H7 (cell line): ENCODE measurements around the gene DDX3X. TPM values are rescaled to one million over a fixed set of nuclear protein-coding genes. Genes with fewer than 3 reads are reported as not detected.
"Not testable (repeated sequence)": the region's sequence is repeated elsewhere in the genome, so short reads cannot be mapped to it uniquely, and the experiment has no call there.

ENCODE experiments used
- DNase-seq: peaks from one replicate; pipeline ENCODE4 v3.0.0; 2012
- H3K27me3 ChIP-seq: 2 replicates; pipeline ENCODE4 v1.6.0; 2011; ENCODE audit warnings: mild to moderate bottlenecking, low read length; ENCODE audit not compliant: control insufficient read depth, insufficient read depth
- H3K36me3 ChIP-seq: replicated peaks from 2 replicates; pipeline ENCODE4 v1.5.1; 2011; ENCODE audit warnings: low read length; ENCODE audit not compliant: control insufficient read depth, insufficient read depth
- H3K4me3 ChIP-seq: 2 replicates; pipeline ENCODE4 v1.5.1; 2011; ENCODE audit warnings: low read depth, mild to moderate bottlenecking, control low read depth, low read length, moderate library complexity; ENCODE audit not compliant: insufficient read depth
- total RNA-seq: library from RNA; depleted of rRNA; stranded (reverse); fragments of >200 nt; shearing (Covaris generic); gene quantifications from 2 replicates; pipeline ENCODE4 v1.2.3, GENCODE V29; 2014

Gene DDX3X
- total RNA-seq, 1 experiment from 2014 or later, result 186 TPM

- no peak for DNase-seq
- no peaks in the 10 kb centered on the region for H3K27me3 ChIP-seq
- no peak overlapping the region for H3K4me3 ChIP-seq
- H3K36me3 ChIP-seq, result no peaks in the 10 kb centered on the region
These were observed 19.1 kb upstream of the DDX3X start for GRCh38 chrX:41314881-41315280.

- not testable (repeated sequence) for H3K4me3 ChIP-seq, H3K27me3 ChIP-seq, H3K36me3 ChIP-seq, DNase-seq
These were observed 17.7 kb upstream of the DDX3X start for GRCh38 chrX:41316266-41316665.

- Histone ChIP-seq H3K27me3 (no peaks in the 10 kb centered on the region), H3K36me3 (no peaks in the 10 kb centered on the region), H3K4me3 (no peak overlapping the region)
- DNase-seq, result no peak
These were observed 16.3 kb upstream of the DDX3X start for GRCh38 chrX:41317477-41318208.

GRCh38 chrX:41320393-41320792 lies 13.6 kb upstream of the DDX3X start:
- Histone ChIP-seq H3K4me3 (no peak overlapping the region), H3K36me3 (no peaks in the 10 kb centered on the region), H3K27me3 (no peaks in the 10 kb centered on the region)
- DNase-seq, result no peak

- H3K36me3 ChIP-seq, result no peaks in the 10 kb centered on the region
- no peak for DNase-seq
- H3K27me3 ChIP-seq, result no peaks in the 10 kb centered on the region
- H3K4me3 ChIP-seq, result no peak overlapping the region
These were observed 10.9 kb upstream of the DDX3X start for GRCh38 chrX:41322821-41323603.

- DNase-seq, result no peak
- no peaks in the 10 kb centered on the region for H3K27me3 ChIP-seq
- no peak overlapping the region for H3K4me3 ChIP-seq
- H3K36me3 ChIP-seq, result no peaks in the 10 kb centered on the region
These were observed 7.5 kb upstream of the DDX3X start for GRCh38 chrX:41326431-41326830.

- Histone ChIP-seq H3K4me3 (no peak overlapping the region), H3K36me3 (no peaks in the 10 kb centered on the region), H3K27me3 (no peaks in the 10 kb centered on the region)
- DNase-seq, result no peak
These were observed 6.6 kb upstream of the DDX3X start for GRCh38 chrX:41327341-41327740.

- peak; percentile 43 for DNase-seq
- no peaks in the 10 kb centered on the region for H3K27me3 ChIP-seq
- no peaks in the 10 kb centered on the region for H3K36me3 ChIP-seq
- H3K4me3 ChIP-seq, result no peak overlapping the region
These were observed 4.9 kb upstream of the DDX3X start for GRCh38 chrX:41329101-41329500.

GRCh38 chrX:41332005-41332404 lies 2.0 kb upstream of the DDX3X start:
- Histone ChIP-seq H3K4me3 (peak overlapping the region; percentile 73; the same call in 1 of the 2 replicates), H3K27me3 (no peaks in the 10 kb centered on the region), H3K36me3 (0 out of 2 replicates have a peak, but pooled peaks cover 1% of the 10 kb centered on the region)
- no peak for DNase-seq

GRCh38 chrX:41332408-41333002 lies 1.5 kb upstream of the DDX3X start:
- DNase-seq, result no peak
- Histone ChIP-seq H3K27me3 (no peaks in the 10 kb centered on the region), H3K36me3 (peaks cover 1% of the 10 kb centered on the region; the same call in 1 of the 2 replicates), H3K4me3 (peak overlapping the region; percentile 73)

GRCh38 chrX:41333003-41333743 lies 789 bp upstream of the DDX3X start:
- peak; percentile 94 for DNase-seq
- Histone ChIP-seq H3K36me3 (peaks cover 1% of the 10 kb centered on the region), H3K4me3 (peak overlapping the region; percentile 73), H3K27me3 (no peaks in the 10 kb centered on the region)

GRCh38 chrX:41334363-41335197 lies 618 bp downstream of the DDX3X start:
- H3K36me3 ChIP-seq, result peaks cover 7% of the 10 kb centered on the region
- no peaks in the 10 kb centered on the region for H3K27me3 ChIP-seq
- peak overlapping the region; percentile 73 for H3K4me3 ChIP-seq
- peak; percentile 91 for DNase-seq

GRCh38 chrX:41335198-41335957 lies 1.4 kb downstream of the DDX3X start:
- H3K27me3 ChIP-seq, result no peaks in the 10 kb centered on the region
- no peak for DNase-seq
- peak overlapping the region; percentile 73 for H3K4me3 ChIP-seq
- H3K36me3 ChIP-seq, result peaks cover 11% of the 10 kb centered on the region
